Esophagus muscularis mucosa (tissue), 4 donors: ENCODE data around the gene CR1L. TPM values are rescaled to one million over a fixed set of nuclear protein-coding genes. Genes with fewer than 3 reads are reported as not detected.
"Not testable (repeated sequence)": the region's sequence is repeated elsewhere in the genome, so short reads cannot be mapped to it uniquely, and the experiment has no call there.

ENCODE experiments used
- DNase-seq: peaks from one replicate; pipeline ENCODE4 v3.0.0-alpha.2; 2017; ENCODE audit errors: extremely low spot score
- H3K27ac ChIP-seq, 4 donors: fragments of 200-600 bp; sonication (generic); replicated peaks in 1 of 4; 1 replicate in 3 of 4; 2 replicates in 1 of 4; pipeline ENCODE4 v1.5.1; 2016 to 2019; ENCODE audit warnings: mild to moderate bottlenecking in 1 of 4
- H3K27me3 ChIP-seq, 4 donors: fragments of 200-600 bp; sonication (generic); one replicate each; pipeline versions ENCODE4 v1.5.1 to v1.6.0; 2016 to 2019
- H3K36me3 ChIP-seq, 4 donors: fragments of 200-600 bp; sonication (generic); one replicate each; pipeline ENCODE4 v1.5.1; 2016 to 2019
- H3K4me1 ChIP-seq, 4 donors: fragments of 200-600 bp; sonication (generic); one replicate each; pipeline ENCODE4 v1.5.1; 2016 to 2019
- H3K4me3 ChIP-seq, 4 donors: fragments of 200-600 bp; sonication (generic); 1 replicate in 2 of 4; 2 replicates in 2 of 4; pipeline ENCODE4 v1.5.1; 2016 to 2019; ENCODE audit warnings: mild to moderate bottlenecking in 4 of 4, moderate library complexity in 1 of 4
- H3K9me3 ChIP-seq, 4 donors: fragments of 200-600 bp; sonication (generic); 1 replicate in 3 of 4; 2 replicates in 1 of 4; pipeline ENCODE4 v1.5.1; 2016 to 2019
- EP300 ChIP-seq: sonication (generic); formaldehyde crosslinking; IDR thresholded peaks from one replicate; pipeline ENCODE4 v1.6.1; 2017; ENCODE audit warnings: antibody characterized with exemption
- POLR2A ChIP-seq: fragments of 450-650 bp; IDR thresholded peaks from one replicate; pipeline ENCODE4 v1.6.1; 2017; ENCODE audit warnings: antibody characterized with exemption, moderate library complexity, mild to moderate bottlenecking, low read depth
- POLR2AphosphoS5 ChIP-seq, 2 donors: sonication (generic); formaldehyde crosslinking; IDR thresholded peaks; one replicate each; pipeline ENCODE4 v1.6.1; 2017; ENCODE audit warnings: antibody characterized with exemption in 2 of 2
- WGBS: methylation state at CpG from one replicate; pipeline ENCODE4 v1.1.5; 2018; 5-methylcytosine and 5-hydroxymethylcytosine counted together
- intact Hi-C: fragments of 100-400 bp; cut with DNase I; formaldehyde crosslinking; loops from one replicate; pipeline ENCODE4 v1.15.1; 2023
- total RNA-seq, 4 donors: library from RNA; depleted of rRNA; stranded (reverse); fragments of >200 nt; gene quantifications; one replicate each; pipeline versions ENCODE4 v1.1.0 to v1.2.1, GENCODE V29; 2016
- TF ChIP-seq, protein P1 (sequence below), 3 experiments: fragments of 200-600 bp in 2 of 3; fragments of 450-650 bp in 1 of 3; sonication (generic) in 2 of 3; IDR thresholded peaks; one replicate each; pipeline ENCODE4 v1.5.1; 2017 to 2019; ENCODE audit warnings: antibody characterized with exemption in 3 of 3, mild to moderate bottlenecking in 2 of 3, moderate library complexity in 1 of 3

The CR1L gene
- total RNA-seq, 4 donors from 2014 or later, result not detected

DNA sequence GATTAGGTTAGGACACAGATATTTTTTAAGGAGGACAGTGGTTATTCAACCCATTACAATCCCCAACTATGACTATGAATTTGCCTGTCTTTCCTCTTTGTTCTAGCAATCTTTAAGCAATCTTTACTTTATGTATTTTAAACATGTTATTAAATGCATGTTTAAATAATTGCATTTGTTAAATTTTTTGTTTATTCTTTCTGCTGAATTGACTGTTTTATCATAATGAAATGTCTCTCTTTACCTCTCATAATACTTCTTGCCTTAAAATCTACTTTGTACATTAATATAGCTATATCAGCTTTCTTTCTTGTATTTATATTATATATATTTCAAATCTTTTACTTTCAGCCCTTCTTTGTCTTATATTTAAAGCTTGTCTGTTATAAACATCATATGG is 46.1 kb downstream of the CR1L start:
- intact Hi-C loops, result no loop called here
- Histone ChIP-seq H3K4me1 (no peaks in the 10 kb centered on the region), H3K36me3 (no peaks in the 10 kb centered on the region), H3K4me3 (no peak overlapping the region), H3K27me3 (no peaks in the 10 kb centered on the region), H3K27ac (no peak overlapping the region), H3K9me3 (no peaks in the 10 kb centered on the region)
- TF ChIP-seq POLR2AphosphoS5 (IDR thresholded peaks at IDR 0.05), result no peak
- TF ChIP-seq EP300, result no peak
- TF ChIP-seq, protein P1, sequence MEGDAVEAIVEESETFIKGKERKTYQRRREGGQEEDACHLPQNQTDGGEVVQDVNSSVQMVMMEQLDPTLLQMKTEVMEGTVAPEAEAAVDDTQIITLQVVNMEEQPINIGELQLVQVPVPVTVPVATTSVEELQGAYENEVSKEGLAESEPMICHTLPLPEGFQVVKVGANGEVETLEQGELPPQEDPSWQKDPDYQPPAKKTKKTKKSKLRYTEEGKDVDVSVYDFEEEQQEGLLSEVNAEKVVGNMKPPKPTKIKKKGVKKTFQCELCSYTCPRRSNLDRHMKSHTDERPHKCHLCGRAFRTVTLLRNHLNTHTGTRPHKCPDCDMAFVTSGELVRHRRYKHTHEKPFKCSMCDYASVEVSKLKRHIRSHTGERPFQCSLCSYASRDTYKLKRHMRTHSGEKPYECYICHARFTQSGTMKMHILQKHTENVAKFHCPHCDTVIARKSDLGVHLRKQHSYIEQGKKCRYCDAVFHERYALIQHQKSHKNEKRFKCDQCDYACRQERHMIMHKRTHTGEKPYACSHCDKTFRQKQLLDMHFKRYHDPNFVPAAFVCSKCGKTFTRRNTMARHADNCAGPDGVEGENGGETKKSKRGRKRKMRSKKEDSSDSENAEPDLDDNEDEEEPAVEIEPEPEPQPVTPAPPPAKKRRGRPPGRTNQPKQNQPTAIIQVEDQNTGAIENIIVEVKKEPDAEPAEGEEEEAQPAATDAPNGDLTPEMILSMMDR (IDR thresholded peaks at IDR 0.05), result no peak
- TF ChIP-seq POLR2A, result no peak
- DNase-seq, result no peak

DNA sequence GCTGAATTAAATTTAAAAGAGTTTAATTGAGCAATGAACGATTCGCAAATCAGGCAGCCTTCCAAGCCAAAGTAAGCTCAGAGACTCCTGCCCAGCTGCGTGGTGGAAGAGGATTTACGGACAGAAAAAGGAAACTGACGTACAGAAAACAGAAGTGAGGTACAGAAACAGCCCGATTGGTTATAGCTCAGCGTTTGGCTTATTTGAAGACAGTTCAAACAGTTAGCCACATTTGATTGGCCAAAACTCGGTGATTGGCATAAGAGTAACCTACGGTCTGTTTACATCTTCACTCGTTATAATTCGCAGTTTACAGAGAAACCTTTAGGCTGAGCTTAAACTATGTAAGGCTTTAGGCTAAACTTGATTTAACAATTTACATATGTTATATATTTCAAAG is 46.9 kb downstream of the CR1L start:
- no peaks in the 10 kb centered on the region for H3K9me3 ChIP-seq
- H3K36me3 ChIP-seq, result no peaks in the 10 kb centered on the region
- H3K27ac ChIP-seq, result no peak overlapping the region
- no peaks in the 10 kb centered on the region for H3K27me3 ChIP-seq
- no peak for DNase-seq
- no peak overlapping the region for H3K4me3 ChIP-seq
- H3K4me1 ChIP-seq, result no peaks in the 10 kb centered on the region
- 70% methylated on average over 11 of the region's 11 CpGs for WGBS
- TF ChIP-seq EP300 (no peak), POLR2A (no peak)
- intact Hi-C loops, result no loop called here

DNA sequence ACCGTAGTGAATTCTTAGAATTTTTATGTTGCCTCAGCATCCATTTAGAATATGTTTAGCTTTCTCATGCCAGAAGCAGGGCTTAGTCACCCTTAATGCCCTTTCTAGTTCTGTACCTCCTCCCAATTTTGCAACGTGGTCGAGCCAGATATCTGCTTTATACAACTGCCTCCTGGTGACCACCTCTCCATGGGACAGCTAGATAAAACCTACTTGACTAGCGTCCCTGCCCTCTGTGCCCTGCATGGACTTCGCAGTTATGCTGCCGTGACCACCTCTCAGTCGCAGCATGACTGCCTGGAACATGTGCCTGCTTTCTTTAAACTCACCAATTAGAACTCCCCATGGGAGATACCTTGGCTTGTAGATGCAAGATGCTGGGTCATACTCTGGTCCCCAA is 47.4 kb downstream of the CR1L start:
- intact Hi-C loops, H3K4me1 ChIP-seq: not testable (repeated sequence)
- WGBS, result 83% methylated on average over 7 of the region's 7 CpGs

DNA sequence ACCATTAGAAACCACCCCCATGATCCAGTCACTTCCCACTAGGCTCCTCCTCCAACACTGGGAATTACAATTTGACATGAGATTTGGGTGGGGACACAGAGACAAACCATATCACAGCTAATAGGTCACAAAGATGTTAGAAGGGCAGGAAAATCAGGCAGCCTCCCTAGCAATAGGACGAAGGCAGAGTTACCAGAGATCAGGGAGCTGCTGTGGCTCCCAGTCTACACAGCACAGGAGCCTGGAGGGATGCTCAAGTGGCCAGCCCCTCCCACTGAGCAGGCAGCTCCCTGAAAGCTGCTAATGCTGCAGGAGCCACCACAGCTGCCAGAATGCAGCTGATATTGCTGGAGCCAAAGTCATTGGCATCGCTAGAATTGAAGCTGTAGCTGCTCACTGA is 51.0 kb downstream of the CR1L start:
- Histone ChIP-seq H3K4me3 (no peak overlapping the region), H3K27ac (no peak overlapping the region), H3K36me3 (no peaks in the 10 kb centered on the region), H3K4me1 (no peaks in the 10 kb centered on the region), H3K27me3 (no peaks in the 10 kb centered on the region), H3K9me3 (no peaks in the 10 kb centered on the region)
- intact Hi-C loops, result no loop called here
- DNase-seq, result no peak
- TF ChIP-seq EP300 (no peak), POLR2A (no peak), POLR2AphosphoS5 (IDR thresholded peaks at IDR 0.05) (no peak)
- TF ChIP-seq, protein P1 (IDR thresholded peaks at IDR 0.05), result no peak
- WGBS, result 66% methylated on average over 2 of the region's 2 CpGs

More for the DNA sequence above, 47.4 kb downstream of the CR1L start:
- DNase-seq, H3K4me3 ChIP-seq, H3K36me3 ChIP-seq, H3K27me3 ChIP-seq, H3K9me3 ChIP-seq, H3K27ac ChIP-seq: not testable (repeated sequence)

DNA sequence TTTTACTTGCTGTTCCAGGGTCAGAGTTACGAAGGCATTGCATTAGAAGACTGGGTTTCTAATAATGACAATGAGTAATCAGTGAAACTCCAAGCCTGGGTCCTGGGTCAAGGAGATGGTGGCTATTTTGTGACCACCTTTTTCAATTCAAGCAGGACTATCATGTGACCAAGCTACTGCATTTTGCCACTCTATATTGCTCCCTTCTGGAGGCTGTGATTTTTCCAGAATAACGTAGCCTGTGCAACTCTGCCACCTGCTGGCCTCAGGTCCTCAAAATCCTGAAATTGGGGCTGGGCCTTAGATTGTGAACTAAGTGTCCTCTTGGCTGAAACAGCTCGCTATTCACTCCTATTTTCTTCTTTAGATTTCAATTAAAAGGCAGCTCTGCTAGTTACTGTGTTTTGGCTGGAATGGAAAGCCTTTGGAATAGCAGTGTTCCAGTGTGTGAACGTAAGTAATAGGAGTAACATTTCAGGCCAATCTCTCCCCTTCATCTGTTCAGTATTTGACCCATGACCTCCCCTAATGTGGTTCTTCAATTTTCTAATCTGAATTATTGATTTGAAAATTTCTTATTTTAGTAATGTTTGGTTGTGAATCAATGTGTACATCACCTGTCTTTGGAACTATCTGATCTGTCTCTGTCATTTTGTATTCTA is 54.0 kb downstream of the CR1L start:
- no peaks in the 10 kb centered on the region for H3K27me3 ChIP-seq
- WGBS, result 49% methylated on average over 4 of the region's 4 CpGs
- no peak for DNase-seq
- TF ChIP-seq POLR2A, result no peak
- TF ChIP-seq, protein P1 (IDR thresholded peaks at IDR 0.05), result peak; percentile 43 to 61 (median 54)
- no peaks in the 10 kb centered on the region for H3K4me1 ChIP-seq
- H3K36me3 ChIP-seq, result no peaks in the 10 kb centered on the region
- H3K9me3 ChIP-seq, result no peaks in the 10 kb centered on the region
- no peak overlapping the region for H3K4me3 ChIP-seq
- no peak overlapping the region for H3K27ac ChIP-seq
- intact Hi-C loops, result no loop called here

DNA sequence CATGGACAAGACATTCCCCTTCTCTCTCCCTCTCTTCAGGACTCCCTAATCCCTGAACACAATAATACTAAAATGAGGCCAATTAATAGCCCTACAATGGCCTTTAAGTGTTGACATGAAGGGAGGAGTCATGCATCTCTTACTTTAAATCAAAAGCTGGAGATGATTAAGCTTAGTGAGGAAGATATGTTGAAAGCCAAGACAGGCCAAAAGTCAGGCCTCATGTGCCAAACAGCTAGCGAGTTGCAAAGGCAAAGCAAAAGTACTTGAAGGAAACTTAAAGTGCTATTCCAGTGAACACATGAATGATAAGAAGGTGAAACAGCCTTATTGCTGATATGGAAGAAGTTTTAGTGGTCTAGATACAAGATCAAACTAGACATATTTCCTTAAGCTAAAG is 57.4 kb downstream of the CR1L start:
- intact Hi-C loops, result no loop called here
- Histone ChIP-seq H3K9me3 (no peaks in the 10 kb centered on the region), H3K4me1 (no peaks in the 10 kb centered on the region), H3K27ac (no peak overlapping the region), H3K36me3 (no peaks in the 10 kb centered on the region), H3K4me3 (no peak overlapping the region), H3K27me3 (no peaks in the 10 kb centered on the region)
- 82% methylated on average over 1 of the region's 1 CpG for WGBS
- TF ChIP-seq, protein P1 (IDR thresholded peaks at IDR 0.05), result no peak
- TF ChIP-seq EP300, result no peak
- TF ChIP-seq POLR2A, result no peak
- TF ChIP-seq POLR2AphosphoS5 (IDR thresholded peaks at IDR 0.05), result no peak
- DNase-seq, result no peak
